ENCODE measurements around the gene PDE6A.
"Not testable (repeated sequence)": the region's sequence is repeated elsewhere in the genome, so short reads cannot be mapped to it uniquely, and the experiment has no call there.

The PDE6A gene

DNA sequence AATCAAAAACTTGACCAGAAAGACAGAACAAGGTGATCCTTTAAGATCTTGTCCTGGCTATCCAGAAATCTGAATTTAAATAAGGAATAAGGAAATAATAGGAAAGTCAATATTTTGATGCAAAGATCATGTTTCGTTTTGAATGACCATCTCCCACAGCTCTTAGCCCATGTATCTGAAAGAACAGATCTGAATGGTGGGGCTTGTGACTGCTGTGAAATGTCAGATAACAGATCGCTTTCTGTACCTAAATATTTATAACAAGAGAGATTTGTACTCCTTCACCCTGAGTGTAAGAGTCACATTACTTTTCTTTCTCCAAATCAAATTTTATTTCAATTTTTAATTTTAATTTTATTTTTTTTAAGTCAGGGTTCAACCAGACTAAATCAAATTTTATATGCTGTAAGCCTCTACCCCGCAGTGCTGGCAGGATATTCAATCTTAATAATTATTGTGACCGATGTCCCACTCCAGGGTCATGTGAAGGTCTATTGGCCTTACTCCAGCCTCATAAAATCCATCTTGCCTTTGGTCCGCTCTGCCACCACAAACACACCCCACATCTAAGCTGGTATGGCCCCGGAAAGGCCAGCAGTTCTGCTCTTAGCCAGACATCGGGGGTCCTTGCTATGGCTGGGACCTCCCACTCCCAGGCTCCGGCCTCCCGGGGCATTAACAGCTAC lies 9.0 kb upstream of the PDE6A start:
- no peak for DNase-seq (ENCODE audit: low spot score)
- no peak overlapping the region for H3K4me3 ChIP-seq
- TF ChIP-seq, protein P1, sequence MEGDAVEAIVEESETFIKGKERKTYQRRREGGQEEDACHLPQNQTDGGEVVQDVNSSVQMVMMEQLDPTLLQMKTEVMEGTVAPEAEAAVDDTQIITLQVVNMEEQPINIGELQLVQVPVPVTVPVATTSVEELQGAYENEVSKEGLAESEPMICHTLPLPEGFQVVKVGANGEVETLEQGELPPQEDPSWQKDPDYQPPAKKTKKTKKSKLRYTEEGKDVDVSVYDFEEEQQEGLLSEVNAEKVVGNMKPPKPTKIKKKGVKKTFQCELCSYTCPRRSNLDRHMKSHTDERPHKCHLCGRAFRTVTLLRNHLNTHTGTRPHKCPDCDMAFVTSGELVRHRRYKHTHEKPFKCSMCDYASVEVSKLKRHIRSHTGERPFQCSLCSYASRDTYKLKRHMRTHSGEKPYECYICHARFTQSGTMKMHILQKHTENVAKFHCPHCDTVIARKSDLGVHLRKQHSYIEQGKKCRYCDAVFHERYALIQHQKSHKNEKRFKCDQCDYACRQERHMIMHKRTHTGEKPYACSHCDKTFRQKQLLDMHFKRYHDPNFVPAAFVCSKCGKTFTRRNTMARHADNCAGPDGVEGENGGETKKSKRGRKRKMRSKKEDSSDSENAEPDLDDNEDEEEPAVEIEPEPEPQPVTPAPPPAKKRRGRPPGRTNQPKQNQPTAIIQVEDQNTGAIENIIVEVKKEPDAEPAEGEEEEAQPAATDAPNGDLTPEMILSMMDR (IDR thresholded peaks at IDR 0.05): no peak
- no peak overlapping the region for H3K27ac ChIP-seq

DNA sequence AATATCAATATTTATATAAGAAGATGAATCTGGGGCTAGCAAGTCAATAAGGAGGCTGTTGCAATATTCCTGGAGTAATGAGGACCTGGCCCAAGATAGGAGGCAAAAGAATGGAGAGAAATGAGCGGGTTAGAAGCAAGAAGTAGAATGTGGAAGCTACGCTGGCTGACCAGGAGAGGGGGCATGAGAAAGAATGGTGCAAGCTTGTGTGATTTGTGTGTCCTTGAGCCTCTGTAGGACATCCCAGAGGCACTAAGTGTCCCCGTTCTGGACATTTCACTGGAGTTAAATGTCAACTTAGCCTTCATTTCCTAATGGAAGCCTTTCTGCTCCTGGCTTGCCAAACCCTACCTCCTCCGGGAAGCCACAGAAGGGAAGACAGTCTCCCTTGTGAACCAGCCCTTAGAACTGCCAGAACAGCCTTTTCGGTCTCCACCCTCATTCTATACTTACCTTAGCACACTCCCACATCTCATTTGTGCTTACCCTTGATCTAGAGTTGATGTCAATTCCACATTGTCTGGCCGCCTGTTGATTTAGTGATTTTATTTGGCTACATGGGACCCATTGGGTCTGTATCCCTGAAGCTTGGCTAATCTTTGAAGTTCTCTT lies 6.7 kb upstream of the PDE6A start:
- no peak for DNase-seq (ENCODE audit: low spot score)
- Histone ChIP-seq H3K4me3 (no peak overlapping the region), H3K27ac (no peak overlapping the region)
- TF ChIP-seq, protein P1 (IDR thresholded peaks at IDR 0.05): no peak

DNA sequence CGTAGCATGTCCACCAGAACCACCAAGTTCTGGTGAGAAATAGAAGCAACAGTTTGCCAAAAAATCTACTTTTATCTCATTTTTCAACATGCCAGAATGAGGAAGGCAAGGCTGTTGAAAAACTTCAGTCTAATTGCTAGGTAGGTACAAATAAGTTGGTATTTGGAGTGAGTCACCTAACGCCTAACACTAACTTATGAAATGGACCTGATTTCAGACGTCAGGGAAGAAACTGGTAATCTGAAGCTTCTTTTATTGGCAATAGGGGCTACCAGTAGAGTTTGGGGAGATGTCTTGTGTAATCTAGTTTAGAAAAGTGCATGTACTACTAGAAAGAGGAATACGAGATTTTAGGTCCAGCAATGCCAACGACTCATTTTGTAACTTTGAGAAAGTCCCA lies 4.4 kb upstream of the PDE6A start:
- DNase-seq (ENCODE audit: low spot score): no peak
- TF ChIP-seq, protein P1 (IDR thresholded peaks at IDR 0.05): no peak
- Histone ChIP-seq H3K4me3 (no peak overlapping the region), H3K27ac (no peak overlapping the region)

DNA sequence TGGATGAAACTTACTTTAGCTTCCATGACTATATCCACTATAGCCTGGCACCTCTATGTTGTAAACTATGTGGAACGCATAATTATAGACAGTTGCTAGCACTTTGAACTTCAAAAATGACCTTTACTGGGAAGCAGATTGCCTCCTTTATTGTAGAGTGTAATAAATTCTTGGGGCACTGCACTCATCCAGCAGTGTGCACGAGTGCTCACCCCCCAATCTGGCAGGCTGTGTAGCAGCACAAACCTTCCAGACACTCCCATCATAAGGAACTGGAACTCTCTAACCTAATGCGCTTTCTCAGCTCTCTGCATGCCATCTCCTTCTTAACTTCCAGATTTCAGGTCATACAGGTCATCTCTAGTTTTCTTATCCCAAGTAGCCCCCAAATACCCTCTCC lies 1.5 kb upstream of the PDE6A start:
- Histone ChIP-seq H3K27ac (no peak overlapping the region), H3K4me3 (no peak overlapping the region)
- TF ChIP-seq, protein P1 (IDR thresholded peaks at IDR 0.05): no peak
- no peak for DNase-seq (ENCODE audit: low spot score)

DNA sequence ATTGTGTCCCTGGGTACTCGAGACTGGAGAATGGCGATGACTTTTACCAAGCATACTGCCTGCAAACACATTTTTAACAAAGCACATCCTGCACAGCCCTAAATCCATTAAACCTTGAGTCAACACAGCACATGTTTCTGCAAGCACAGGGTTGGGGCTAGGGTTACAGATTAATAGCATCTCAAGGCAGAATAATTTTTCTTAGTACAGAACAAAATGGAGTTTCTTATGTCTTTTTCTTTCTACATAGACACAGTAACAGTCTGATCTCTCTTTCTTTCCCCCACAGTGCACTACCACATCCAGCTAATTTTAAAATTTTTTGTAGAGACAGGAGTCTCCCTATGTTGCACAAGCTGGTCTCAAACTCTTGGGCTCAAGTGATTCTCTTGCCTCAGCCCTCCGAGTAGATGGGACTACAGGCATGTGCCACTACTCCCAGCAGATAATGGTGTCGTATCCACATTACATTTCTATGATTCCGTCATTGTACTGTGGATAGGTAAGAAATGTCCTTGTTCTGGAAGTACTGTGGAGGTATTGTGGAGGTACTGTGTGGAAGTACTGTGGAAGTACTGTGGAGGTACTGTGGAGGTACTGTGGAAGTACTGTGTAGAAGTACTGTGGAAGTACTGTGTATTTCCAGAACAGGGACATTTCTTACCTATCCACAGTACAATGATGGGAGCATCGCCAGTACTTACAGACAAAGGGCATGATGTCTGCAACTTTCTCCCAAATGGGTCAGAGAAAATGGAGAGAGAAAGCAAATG lies 1.2 kb downstream of the PDE6A start:
- H3K27ac ChIP-seq; H3K4me3 ChIP-seq; DNase-seq (ENCODE audit: low spot score): not testable (repeated sequence)

DNA sequence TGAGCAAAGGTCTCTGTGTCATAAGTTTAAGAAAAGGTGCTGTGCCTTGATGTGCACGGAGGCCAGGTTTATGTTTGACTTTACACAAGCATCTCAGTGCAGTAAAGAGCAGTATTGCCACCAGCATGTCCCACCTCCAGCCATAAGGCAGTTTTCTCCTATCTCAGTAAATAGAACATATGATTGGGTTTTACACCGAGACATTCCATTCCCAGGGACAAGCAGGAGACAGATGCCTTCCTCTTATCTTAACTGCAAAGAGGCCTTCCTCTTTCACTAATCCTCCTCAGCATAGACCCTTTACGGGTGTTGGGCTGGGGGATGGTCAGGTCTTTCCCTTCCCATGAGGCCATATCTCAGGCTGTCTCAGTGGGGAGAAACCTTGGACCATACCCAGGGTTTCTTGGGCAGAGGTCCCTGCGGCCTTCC lies 1.8 kb downstream of the PDE6A start:
- DNase-seq (ENCODE audit: low spot score); H3K27ac ChIP-seq; H3K4me3 ChIP-seq: not testable (repeated sequence)

DNA sequence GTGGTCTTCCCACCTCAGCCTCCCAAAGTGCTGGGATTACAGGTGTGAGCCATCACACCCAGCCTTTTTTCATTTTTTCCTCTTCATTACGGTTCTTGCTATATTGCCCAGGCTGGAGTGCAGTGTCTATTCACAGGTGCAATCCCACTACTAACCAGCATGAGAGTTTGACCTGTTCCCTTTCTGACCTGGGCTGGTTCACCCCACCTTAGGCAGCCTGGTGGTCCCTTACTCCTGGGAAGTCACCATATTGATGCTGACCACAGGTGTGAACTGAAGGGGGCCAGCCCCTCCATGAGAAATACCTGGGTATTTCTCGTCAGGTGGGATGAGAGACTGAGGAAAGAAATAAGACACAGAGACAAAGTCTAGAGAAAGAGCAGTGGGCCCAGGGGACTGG lies 2.4 kb downstream of the PDE6A start:
- no peak for DNase-seq (ENCODE audit: low spot score)
- no peak overlapping the region for H3K4me3 ChIP-seq
- TF ChIP-seq, protein P1 (IDR thresholded peaks at IDR 0.05): no peak
- H3K27ac ChIP-seq: no peak overlapping the region

DNA sequence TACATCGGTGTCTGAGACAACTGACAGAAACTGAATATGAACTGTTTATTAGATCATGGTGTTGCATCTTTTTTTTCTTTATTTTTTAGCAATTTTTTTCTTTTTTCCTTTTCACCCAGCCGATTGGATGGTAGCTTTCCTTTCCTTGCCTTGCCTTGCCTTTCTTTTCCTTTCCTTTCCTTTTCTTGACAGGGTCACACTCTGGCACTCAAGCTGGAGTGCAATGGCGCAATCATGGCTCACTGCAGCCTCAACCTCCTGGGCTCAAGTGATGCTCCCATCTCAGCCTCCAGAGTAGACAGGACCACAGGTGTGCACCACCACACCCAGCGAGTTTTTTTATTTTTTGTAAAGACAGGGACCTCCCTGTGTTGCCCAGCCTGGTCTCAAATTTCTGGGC lies 2.8 kb downstream of the PDE6A start:
- H3K27ac ChIP-seq: no peak overlapping the region
- no peak overlapping the region for H3K4me3 ChIP-seq
- DNase-seq (ENCODE audit: low spot score): no peak
- TF ChIP-seq, protein P1 (IDR thresholded peaks at IDR 0.05): no peak
